H1 (cell line): ENCODE results near the gene ATG4C.

Experiments
- CBX8 ChIP-seq: fragments of 300-800, 300-1000 bp; sonication (generic); IDR thresholded peaks from 2 replicates; pipeline ENCODE4 v1.7.1; 2016; ENCODE audit warnings: low read depth, low read length, borderline replicate concordance
- CTCF ChIP-seq, 3 experiments: IDR thresholded peaks; 1 replicate in 2 of 3; 2 replicates in 1 of 3; pipeline versions ENCODE4 v1.5.1 to v1.6.1; 2011; ENCODE audit warnings: low read length in 3 of 3, mild to moderate bottlenecking in 3 of 3, inconsistent platforms in 2 of 3, low read depth in 1 of 3, moderate library complexity in 1 of 3; ENCODE audit not compliant: insufficient read depth in 1 of 3; ENCODE audit errors: control extremely low read depth in 1 of 3
- GTF2F1 ChIP-seq: IDR thresholded peaks from 2 replicates; pipeline ENCODE4 v1.6.1; 2012; ENCODE audit warnings: low read depth, low read length, improper control_type of control experiment, borderline replicate concordance
- MAX ChIP-seq: IDR thresholded peaks from 2 replicates; pipeline ENCODE4 v1.6.1; 2012; ENCODE audit warnings: inconsistent platforms
- NRF1 ChIP-seq: IDR thresholded peaks from 2 replicates; pipeline ENCODE4 v1.6.1; 2011; ENCODE audit warnings: mild to moderate bottlenecking, low read depth, low read length, improper control_type of control experiment
- POLR2A ChIP-seq, 2 experiments: IDR thresholded peaks; 1 replicate in 1 of 2; 2 replicates in 1 of 2; pipeline ENCODE4 v1.6.1; 2011; ENCODE audit warnings: low read depth in 2 of 2, low read length in 2 of 2, mild to moderate bottlenecking in 2 of 2; ENCODE audit errors: control extremely low read depth in 1 of 2
- POLR2AphosphoS5 ChIP-seq: IDR thresholded peaks from 2 replicates; pipeline ENCODE4 v1.6.1; 2011; ENCODE audit warnings: low read depth, low read length
- SIRT6 ChIP-seq: IDR thresholded peaks from one replicate; pipeline ENCODE4 v1.7.1; 2012; ENCODE audit warnings: low read length, inconsistent platforms
- SP1 ChIP-seq: IDR thresholded peaks from 2 replicates; pipeline ENCODE4 v1.6.1; 2011; ENCODE audit warnings: low read depth, low read length
- SRF ChIP-seq: IDR thresholded peaks from 2 replicates; pipeline ENCODE4 v1.6.1; 2011; ENCODE audit warnings: mild to moderate bottlenecking, low read depth, low read length, moderate library complexity
- TCF12 ChIP-seq: IDR thresholded peaks from 2 replicates; pipeline ENCODE4 v1.6.1; 2011; ENCODE audit warnings: low read depth, mild to moderate bottlenecking, low read length
- USF2 ChIP-seq: IDR thresholded peaks from 2 replicates; pipeline ENCODE4 v1.6.1; 2011; ENCODE audit warnings: low read length, improper control_type of control experiment
- YY1 ChIP-seq: IDR thresholded peaks from 2 replicates; pipeline ENCODE4 v1.6.1; 2011; ENCODE audit warnings: low read depth, mild to moderate bottlenecking, low read length

- TF ChIP-seq POLR2AphosphoS5 (no peak), CTCF (IDR thresholded peaks at IDR 0.05; ENCODE audit: control extremely low read depth in 1 of 3, insufficient read depth in 1 of 3, low read depth in 1 of 3, low read length in 3 of 3) (no peak), GTF2F1 (no peak), MAX (no peak), SP1 (no peak), POLR2A (IDR thresholded peaks at IDR 0.05; ENCODE audit: control extremely low read depth in 1 of 2, low read depth in 2 of 2, low read length in 2 of 2) (no peak), USF2 (no peak), SIRT6 (no peak), YY1 (no peak), TCF12 (no peak), NRF1 (no peak), SRF (no peak), CBX8 (no peak)
Observed at GRCh38 chr1:62904856-62905225, 120.9 kb downstream of the ATG4C start.
